AG04450 (cell line): ENCODE data around the gene ACVRL1. TPM values are rescaled to one million over a fixed set of nuclear protein-coding genes. Genes with fewer than 3 reads are reported as not detected.

Experiments
- CTCF ChIA-PET: fragments of 300-600, 350-600 bp; formaldehyde crosslinking; extraction: SDS; loops from one replicate; lab custom pipeline; 2022; ENCODE audit warnings: antibody characterized with exemption, inconsistent platforms; lab: Charles Lee
- POLR2A ChIA-PET: fragments of 350-600 bp; formaldehyde crosslinking; extraction: SDS; loops from one replicate; lab custom pipeline; 2021; ENCODE audit warnings: antibody characterized with exemption, inconsistent platforms; lab: Yijun Ruan, JAX
- DNase-seq: peaks from one replicate; pipeline ENCODE4 v3.0.0-alpha.2; 2011; ENCODE audit warnings: low read depth, low spot score
- H3K27ac ChIP-seq: one replicate; pipeline ENCODE4 v1.5.1; 2012; ENCODE audit warnings: low read depth, low read length, control low read depth
- H3K27me3 ChIP-seq: one replicate; pipeline ENCODE4 v1.6.0; 2012; ENCODE audit warnings: low read length; ENCODE audit not compliant: control insufficient read depth, insufficient read depth
- H3K4me3 ChIP-seq: 2 replicates; pipeline ENCODE4 v1.5.1; 2011; ENCODE audit warnings: mild to moderate bottlenecking, low read depth, low read length, control low read depth
- H3K9me3 ChIP-seq: 2 replicates; pipeline ENCODE4 v1.5.1; 2012; ENCODE audit warnings: low read length; ENCODE audit not compliant: control insufficient read depth, insufficient read depth
- polyA plus RNA-seq: library from polyadenylated mRNA; depleted of rRNA; stranded (reverse); fragments of >200 nt; gene quantifications from 2 replicates; pipeline ENCODE4 v1.2.3, GENCODE V29; 2011
- TF ChIP-seq, protein P1 (sequence below): IDR thresholded peaks from 2 replicates; pipeline ENCODE4 v1.5.1; 2011; ENCODE audit warnings: low read depth, low read length, control low read depth, inconsistent platforms

The ACVRL1 gene
- polyA plus RNA-seq, 1 experiment: 11.1 TPM

DNA sequence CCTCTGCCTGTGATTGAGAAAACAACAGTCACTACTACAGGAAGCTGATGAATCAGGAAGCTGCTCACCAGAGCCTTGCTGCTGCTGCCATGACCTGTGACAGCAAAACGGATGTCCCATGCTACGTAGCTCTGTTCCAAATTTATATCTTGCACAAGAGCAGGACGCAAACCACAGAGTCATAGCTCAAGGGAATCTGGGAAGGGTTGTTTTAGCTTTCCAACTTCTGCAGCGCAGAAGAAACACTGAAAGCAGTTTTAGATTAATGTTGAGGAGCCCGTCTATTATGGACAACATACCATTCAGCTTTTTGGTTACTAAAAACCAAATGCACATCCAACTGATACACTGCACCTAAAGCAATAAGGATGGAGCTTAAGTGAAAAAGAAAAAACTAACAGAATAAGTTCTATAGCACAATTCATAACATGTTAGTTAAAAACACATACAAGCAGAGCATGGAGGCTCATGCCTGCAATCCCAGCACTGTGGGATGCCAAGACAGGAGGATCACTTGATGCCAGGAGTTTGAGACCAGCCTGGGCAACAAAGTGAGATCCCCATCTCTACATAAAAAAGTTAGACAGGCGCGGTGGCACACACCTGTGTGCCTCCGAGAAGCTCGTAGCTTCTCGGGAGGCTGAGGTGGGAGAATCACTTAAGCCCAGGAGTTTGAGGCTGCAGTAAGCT lies 21.1 kb upstream of the ACVRL1 start:
- Histone ChIP-seq H3K27ac (peak overlapping the region; percentile 65), H3K4me3 (0 out of 2 replicates have a peak overlapping the region, but pooled peaks have one; percentile 13), H3K9me3 (peaks cover 4% of the 10 kb centered on the region), H3K27me3 (no peaks in the 10 kb centered on the region)
- TF ChIP-seq, protein P1, sequence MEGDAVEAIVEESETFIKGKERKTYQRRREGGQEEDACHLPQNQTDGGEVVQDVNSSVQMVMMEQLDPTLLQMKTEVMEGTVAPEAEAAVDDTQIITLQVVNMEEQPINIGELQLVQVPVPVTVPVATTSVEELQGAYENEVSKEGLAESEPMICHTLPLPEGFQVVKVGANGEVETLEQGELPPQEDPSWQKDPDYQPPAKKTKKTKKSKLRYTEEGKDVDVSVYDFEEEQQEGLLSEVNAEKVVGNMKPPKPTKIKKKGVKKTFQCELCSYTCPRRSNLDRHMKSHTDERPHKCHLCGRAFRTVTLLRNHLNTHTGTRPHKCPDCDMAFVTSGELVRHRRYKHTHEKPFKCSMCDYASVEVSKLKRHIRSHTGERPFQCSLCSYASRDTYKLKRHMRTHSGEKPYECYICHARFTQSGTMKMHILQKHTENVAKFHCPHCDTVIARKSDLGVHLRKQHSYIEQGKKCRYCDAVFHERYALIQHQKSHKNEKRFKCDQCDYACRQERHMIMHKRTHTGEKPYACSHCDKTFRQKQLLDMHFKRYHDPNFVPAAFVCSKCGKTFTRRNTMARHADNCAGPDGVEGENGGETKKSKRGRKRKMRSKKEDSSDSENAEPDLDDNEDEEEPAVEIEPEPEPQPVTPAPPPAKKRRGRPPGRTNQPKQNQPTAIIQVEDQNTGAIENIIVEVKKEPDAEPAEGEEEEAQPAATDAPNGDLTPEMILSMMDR: no peak
- CTCF ChIA-PET: interaction anchor here (0.8 to 2.5 kb wide), 9 partner anchors 8 to 139 kb away, joined by 3 to 17 read pairs (median 6); no protein-coding TSS in a partner anchor
- POLR2A ChIA-PET: interaction anchor here (0.7 to 0.9 kb wide), 6 partner anchors 21 to 364 kb away, joined by 3 to 7 read pairs (median 4); no protein-coding TSS in a partner anchor
- peak; percentile 81 for DNase-seq

DNA sequence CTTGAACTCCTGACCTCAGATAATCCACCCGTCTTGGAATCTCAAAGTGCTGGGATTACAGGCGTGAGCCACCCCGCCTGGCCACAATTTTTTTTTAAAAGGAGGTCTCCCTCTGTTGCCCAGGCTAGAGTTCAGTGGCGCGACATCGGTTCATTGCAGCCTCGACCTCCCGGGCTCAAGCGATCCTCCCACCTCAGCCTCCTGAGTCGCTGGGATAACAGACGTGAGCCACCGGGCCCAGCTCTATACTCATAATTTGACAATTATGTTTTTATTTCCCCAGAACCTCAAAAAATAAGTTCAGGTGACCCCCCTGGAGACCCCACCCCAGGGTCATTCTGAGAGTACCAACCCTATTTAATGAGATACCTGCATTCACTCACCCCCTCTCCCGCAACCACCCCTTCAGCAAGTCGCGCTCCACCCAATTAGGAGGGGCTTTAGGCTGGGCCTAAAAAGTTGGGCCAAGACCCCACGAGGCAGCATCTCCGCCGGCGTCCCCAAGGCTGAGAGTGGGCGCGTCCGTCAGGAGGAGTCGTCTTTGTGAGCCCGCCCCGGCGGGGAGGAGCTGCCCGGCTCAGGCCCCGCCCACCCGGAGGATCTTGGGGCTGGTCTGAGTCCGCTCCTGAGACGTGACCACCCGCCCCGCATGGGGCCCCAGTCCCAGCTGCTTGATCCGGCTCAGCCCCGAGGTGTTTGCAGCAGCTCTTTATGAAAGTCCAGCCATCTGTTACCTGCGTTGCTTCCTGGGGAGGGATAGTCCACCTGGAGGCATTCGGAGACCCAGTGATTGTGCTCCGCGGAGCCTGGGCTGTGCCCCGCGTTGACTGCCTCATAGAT lies 19.6 kb upstream of the ACVRL1 start, which contains the start of gene ANKRD33:
ANKRD33 (plus strand) TSS at position 628 of the 840 bp plus-strand sequence; CDS start at position 712, 84 bp downstream.
- TF ChIP-seq, protein P1: no peak
- POLR2A ChIA-PET: no interaction called here
- H3K4me3 ChIP-seq: peak within 1 kb of the TSS; percentile 12; the same call in 1 of the 2 replicates
- no peak for DNase-seq
- H3K9me3 ChIP-seq: peaks cover 4% of the 10 kb centered on the region
- H3K27ac ChIP-seq: no peak within 1 kb of the TSS
- no peaks in the 10 kb centered on the region for H3K27me3 ChIP-seq
- CTCF ChIA-PET: interaction anchor here (1.1 to 2.5 kb wide), 4 partner anchors 12 to 117 kb away, joined by 3 to 16 read pairs (median 6); no protein-coding TSS in a partner anchor

DNA sequence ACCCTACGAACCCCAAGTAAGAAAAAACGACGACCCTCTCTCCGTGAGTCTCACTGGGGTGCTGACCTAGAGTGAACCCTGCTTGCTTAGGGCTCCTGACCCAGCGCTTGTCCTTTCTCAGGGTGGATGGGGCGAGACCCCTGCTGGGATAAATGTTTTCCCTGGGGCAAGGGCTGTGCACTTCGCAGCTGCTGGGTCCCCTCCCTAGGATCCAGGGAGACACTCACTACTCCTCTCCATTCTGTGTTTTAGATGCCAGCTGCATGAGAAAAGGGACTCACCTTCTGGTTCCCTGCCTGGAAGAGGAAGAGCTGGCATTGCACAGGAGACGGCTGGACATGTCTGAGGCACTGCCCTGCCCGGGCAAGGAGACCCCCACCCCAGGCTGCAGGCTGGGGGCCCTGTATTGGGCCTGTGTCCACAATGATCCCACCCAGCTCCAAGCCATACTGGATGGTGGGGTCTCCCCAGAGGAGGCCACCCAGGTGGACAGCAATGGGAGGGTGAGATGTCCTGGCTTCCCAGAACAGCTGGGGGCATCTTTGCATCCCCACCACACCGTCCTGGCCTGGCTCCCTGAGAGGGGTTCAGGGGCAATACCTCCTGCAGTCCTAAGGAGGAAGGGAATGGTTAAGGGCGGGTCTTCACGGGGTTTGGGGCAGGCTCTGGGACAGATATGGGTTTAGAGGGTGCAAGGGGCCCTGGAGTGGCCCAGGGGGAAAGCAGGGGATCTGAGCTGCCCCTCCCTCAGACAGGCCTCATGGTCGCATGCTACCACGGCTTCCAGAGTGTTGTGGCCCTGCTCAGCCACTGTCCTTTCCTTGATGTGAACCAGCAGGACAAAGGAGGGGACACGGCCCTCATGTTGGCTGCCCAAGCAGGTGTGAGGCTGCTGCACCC lies 18.7 kb upstream of the ACVRL1 start:
- Histone ChIP-seq H3K4me3 (no peak overlapping the region), H3K27me3 (no peaks in the 10 kb centered on the region), H3K27ac (no peak overlapping the region), H3K9me3 (peaks cover 4% of the 10 kb centered on the region)
- no peak for DNase-seq
- CTCF ChIA-PET: interaction anchor here (0.6 to 2.0 kb wide), 8 partner anchors 10 to 371 kb away, joined by 3 to 15 read pairs (median 4); no protein-coding TSS in a partner anchor
- POLR2A ChIA-PET: interaction anchor here (0.5 to 0.6 kb wide), 3 partner anchors 89 to 1895 kb away, joined by 3 to 9 read pairs (median 3); no protein-coding TSS in a partner anchor
- TF ChIP-seq, protein P1: no peak

DNA sequence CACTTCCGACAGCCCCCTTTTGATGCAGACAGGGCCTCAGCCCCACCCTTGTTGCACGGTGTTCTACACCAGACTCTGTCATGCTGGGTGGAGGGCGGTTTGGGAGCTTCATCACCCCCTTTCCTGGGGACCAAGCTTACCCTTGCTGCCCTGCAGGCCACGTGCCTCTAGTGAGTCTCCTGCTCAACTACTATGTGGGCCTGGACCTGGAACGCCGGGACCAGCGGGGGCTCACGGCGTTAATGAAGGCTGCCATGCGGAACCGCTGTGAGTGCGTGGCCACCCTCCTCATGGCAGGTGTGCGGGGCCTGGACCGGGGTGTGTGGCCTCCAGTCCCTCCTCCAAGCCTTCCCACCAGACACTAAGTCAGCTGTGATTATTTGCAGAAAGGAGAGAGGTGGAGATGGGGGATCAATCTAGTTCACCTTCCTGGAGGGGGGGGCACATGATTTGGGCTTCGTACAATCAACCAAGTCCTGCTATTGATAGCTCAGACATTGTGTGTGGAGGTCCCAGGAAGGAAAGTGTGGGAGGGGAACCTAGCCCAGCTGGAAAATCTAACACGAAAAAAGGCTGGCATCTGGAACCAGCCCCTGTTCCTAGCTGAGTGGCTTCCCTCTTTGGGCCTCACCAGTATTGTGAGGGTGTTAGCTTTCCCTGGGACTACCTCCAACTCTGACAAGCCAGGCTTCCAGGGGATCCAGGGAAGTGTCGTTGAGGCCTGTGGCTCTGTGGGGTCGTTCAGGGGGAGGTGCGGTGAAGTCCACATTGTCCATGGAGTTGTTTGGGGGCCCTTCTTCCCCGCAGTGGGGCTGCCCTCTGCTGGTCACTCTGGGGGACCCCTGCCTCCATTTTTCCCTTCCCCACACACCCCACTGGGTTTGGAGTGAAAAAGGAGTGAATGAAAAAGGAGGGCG lies 17.8 kb upstream of the ACVRL1 start:
- Histone ChIP-seq H3K4me3 (no peak overlapping the region), H3K27me3 (no peaks in the 10 kb centered on the region), H3K27ac (no peak overlapping the region), H3K9me3 (peaks cover 4% of the 10 kb centered on the region)
- ChIA-PET POLR2A (interaction anchor here (0.5 to 0.6 kb wide), 2 partner anchors 88 to 431 kb away, joined by 3 to 9 read pairs; no protein-coding TSS in a partner anchor), CTCF (interaction anchor here (0.6 to 2.0 kb wide), 9 partner anchors 9 to 372 kb away, joined by 3 to 15 read pairs (median 4); no protein-coding TSS in a partner anchor)
- TF ChIP-seq, protein P1: peak; percentile 39; the same call in 1 of the 2 replicates
- no peak for DNase-seq
